Natural killer cell (primary cell): Measurements from ENCODE around the gene MACF1. TPM values are rescaled to one million over a fixed set of nuclear protein-coding genes. Genes with fewer than 3 reads are reported as not detected.

ENCODE experiments used
- ATAC-seq, 3 donors: fragments of 150-1000 bp in 2 of 3; fragments of 200-7000 bp in 1 of 3; cut with Tn5 transposase; 1 replicate in 1 of 3; 2 replicates in 2 of 3; pipeline ENCODE4 v1.10.0; 2021; ENCODE audit warnings: mild to moderate bottlenecking in 2 of 3, moderate library complexity in 2 of 3
- DNase-seq, 2 donors: peaks; one replicate each; pipeline versions ENCODE4 v3.0.0 to v3.0.0-alpha.2; 2013 to 2021; ENCODE audit warnings: mixed read lengths in 1 of 2
- H3K27ac ChIP-seq: one replicate; pipeline ENCODE4 v1.5.1; 2013; ENCODE audit warnings: mild to moderate bottlenecking, low read length
- H3K27me3 ChIP-seq: one replicate; pipeline ENCODE4 v1.6.1; 2013; ENCODE audit warnings: low read length; ENCODE audit not compliant: control insufficient read depth, insufficient read depth
- H3K36me3 ChIP-seq: one replicate; pipeline ENCODE4 v1.6.1; 2013; ENCODE audit warnings: low read length; ENCODE audit not compliant: control insufficient read depth, insufficient read depth
- H3K4me1 ChIP-seq: one replicate; pipeline ENCODE4 v1.6.1; 2013; ENCODE audit warnings: low read length; ENCODE audit not compliant: control insufficient read depth, insufficient read depth
- H3K4me3 ChIP-seq: one replicate; pipeline ENCODE4 v1.5.1; 2013; ENCODE audit warnings: low read length
- H3K9me3 ChIP-seq: one replicate; pipeline ENCODE4 v1.6.1; 2013; ENCODE audit warnings: low read length; ENCODE audit not compliant: control insufficient read depth, insufficient read depth
- H3K27ac Mint-ChIP-seq, 2 donors: one replicate each; pipeline ENCODE4 v1.8.0; 2022; ENCODE audit warnings: mild to moderate bottlenecking in 2 of 2, mixed read lengths in 2 of 2, moderate library complexity in 1 of 2
- H3K27me3 Mint-ChIP-seq, 2 donors: one replicate each; pipeline ENCODE4 v1.8.0; 2022; ENCODE audit warnings: low read depth in 2 of 2, mixed read lengths in 2 of 2
- H3K36me3 Mint-ChIP-seq: one replicate; pipeline ENCODE4 v1.8.0; 2022; ENCODE audit warnings: mixed read lengths
- H3K4me1 Mint-ChIP-seq, 2 donors: one replicate each; pipeline ENCODE4 v1.8.0; 2022; ENCODE audit warnings: mixed read lengths in 2 of 2
- H3K4me3 Mint-ChIP-seq: one replicate; pipeline ENCODE4 v1.8.0; 2022; ENCODE audit warnings: mild to moderate bottlenecking, moderate library complexity, mixed read lengths
- H3K9me3 Mint-ChIP-seq, 2 donors: one replicate each; pipeline ENCODE4 v1.8.0; 2022; ENCODE audit warnings: mixed read lengths in 2 of 2
- CTCF ChIP-seq: fragments of 200-600 bp; IDR thresholded peaks from one replicate; pipeline ENCODE4 v1.8.0; 2022; ENCODE audit warnings: antibody characterized with exemption
- whole genome bisulfite sequencing: methylation state at CpG from one replicate; pipeline ENCODE4 v1.1.7; 2013; ENCODE audit warnings: missing lambda C conversion rate; ENCODE audit not compliant: insufficient coverage; 5-methylcytosine and 5-hydroxymethylcytosine counted together
- intact Hi-C: fragments of 100-400 bp; cut with micrococcal nuclease; formaldehyde crosslinking; loops from one replicate; pipeline ENCODE4 v1.14.2; 2022
- total RNA-seq, 4 donors: library from RNA; stranded (reverse); fragments of 120-200 nt in 1 of 4; gene quantifications; one replicate each; pipeline versions ENCODE4 v1.2.3 to v1.2.4, GENCODE V29; 2013 to 2022

MACF1 gene
- total RNA-seq, 3 donors from 2014 or later (not counting 1 experiment from before 2014, with no cell fraction given), result 752 to 811 (median 752) TPM

GRCh38 chr1:39531526-39531925, 327.0 kb downstream of the MACF1 start:
- peaks cover 2% of the 10 kb centered on the region for H3K27me3 ChIP-seq
- DNase-seq (no peak), ATAC-seq (peak in 1 of 3 donors; percentile 10)
- H3K4me3 ChIP-seq, result no peak overlapping the region
- no peak overlapping the region for H3K27ac Mint-ChIP-seq
- no peak for TF ChIP-seq CTCF
- H3K9me3 ChIP-seq, result no peaks in the 10 kb centered on the region
- no peak overlapping the region for H3K27ac ChIP-seq
- H3K4me1 ChIP-seq, result peaks cover 7% of the 10 kb centered on the region
- H3K4me1 Mint-ChIP-seq, result no peaks in the 10 kb centered on the region
- H3K36me3 ChIP-seq, result peaks cover 14% of the 10 kb centered on the region
- no peaks in the 10 kb centered on the region for H3K9me3 Mint-ChIP-seq
- WGBS, result 98% methylated on average over 3 of the region's 4 CpGs
- intact Hi-C loops, result no loop called here
- H3K4me3 Mint-ChIP-seq, result no peak overlapping the region
- H3K27me3 Mint-ChIP-seq, result no peaks in the 10 kb centered on the region
- peaks cover 10% of the 10 kb centered on the region for H3K36me3 Mint-ChIP-seq

- Histone ChIP-seq H3K27me3 (no peaks in the 10 kb centered on the region), H3K4me1 (no peaks in the 10 kb centered on the region), H3K36me3 (peaks cover 5% of the 10 kb centered on the region), H3K9me3 (no peaks in the 10 kb centered on the region), H3K27ac (no peak overlapping the region), H3K4me3 (no peak overlapping the region)
- no peak for ATAC-seq
- H3K9me3 Mint-ChIP-seq, result no peaks in the 10 kb centered on the region
- no peaks in the 10 kb centered on the region for H3K4me1 Mint-ChIP-seq
- no peak for TF ChIP-seq CTCF
- no peak overlapping the region for H3K4me3 Mint-ChIP-seq
- intact Hi-C loops, result no loop called here
- H3K27me3 Mint-ChIP-seq, result no peaks in the 10 kb centered on the region
- WGBS, result no CpG with 5 or more reads among the region's 1 CpG
- H3K36me3 Mint-ChIP-seq, result peaks cover 10% of the 10 kb centered on the region
- no peak for DNase-seq
- no peak overlapping the region for H3K27ac Mint-ChIP-seq
Measured at GRCh38 chr1:39533442-39533841, 328.9 kb downstream of the MACF1 start.

Other genes starting within 250 kb of the MACF1 start
- gene AKIRIN1, start 213.4 kb upstream of the MACF1 start, total RNA-seq, result 10 to 100 TPM; 70.4 to 80.7 (median 73.2) TPM
- 10 to 100 TPM; 63.6 to 72.9 (median 71.1) TPM for gene NDUFS5, start 178.3 kb upstream of the MACF1 start, total RNA-seq